GM18517 (cell line): ENCODE results near the gene WDFY4.
A peak's percentile ranks its signal among the peaks of the same experiment; 100 is the strongest.

Experiments
- ATAC-seq: cut with Tn5 transposase; IDR thresholded peaks from one replicate; pipeline ENCODE4 v1.9.1; 2021; ENCODE audit warnings: mild to moderate bottlenecking, moderate library complexity; ENCODE audit not compliant: unreplicated experiment

The WDFY4 gene

DNA sequence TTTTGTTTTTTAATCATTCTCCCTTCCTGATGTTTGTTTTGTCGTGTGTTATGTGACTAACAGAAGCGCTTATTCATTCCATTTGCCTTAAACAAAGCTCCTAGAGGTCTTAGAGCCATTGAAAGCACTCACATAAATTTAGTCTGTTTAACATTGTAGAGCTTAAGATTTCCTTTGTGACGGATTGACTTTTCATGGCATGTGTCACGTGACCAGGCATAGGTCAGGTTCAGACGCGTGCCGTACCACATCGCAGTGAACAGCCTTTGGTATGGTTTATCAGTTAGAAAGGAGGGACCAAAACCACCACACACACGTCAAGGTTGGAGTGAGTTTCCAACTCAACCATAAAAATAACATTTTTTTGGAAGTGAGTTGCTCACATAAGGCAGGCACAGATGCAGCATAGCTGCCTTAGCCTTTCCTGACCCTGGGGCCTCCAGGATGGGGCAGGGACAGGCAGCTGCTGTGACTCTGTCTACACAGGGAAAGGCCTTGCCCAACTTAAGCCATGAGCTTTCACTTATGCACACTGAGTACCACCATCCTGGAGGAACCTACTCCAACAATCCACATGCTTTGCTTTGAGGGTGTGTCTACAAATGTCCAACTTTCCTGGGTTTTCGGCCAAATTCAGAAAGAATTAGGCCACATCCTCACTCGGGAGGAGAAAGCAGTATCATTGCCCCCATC is 55.5 kb downstream of the WDFY4 start:
- ATAC-seq, result no peak

DNA sequence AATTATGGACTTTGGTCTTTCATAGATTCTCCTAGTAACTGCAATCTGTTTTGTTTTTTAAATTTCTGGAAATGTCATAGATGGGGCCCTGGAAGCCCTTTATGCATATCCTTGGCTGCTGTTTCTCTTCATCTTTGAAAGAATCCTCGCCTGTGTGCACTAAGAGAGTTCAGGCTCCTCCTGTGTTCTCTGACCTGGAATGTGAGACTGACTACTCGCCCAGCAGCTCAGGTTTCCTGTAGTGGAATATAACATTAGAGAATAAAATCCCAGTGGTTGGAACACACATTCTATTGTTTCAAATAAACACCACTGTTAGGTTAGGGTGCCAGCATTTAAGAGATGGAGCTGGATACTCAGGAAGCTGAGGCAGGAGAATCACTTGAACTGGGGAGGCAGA is 56.3 kb downstream of the WDFY4 start:
- ATAC-seq, result no peak

DNA sequence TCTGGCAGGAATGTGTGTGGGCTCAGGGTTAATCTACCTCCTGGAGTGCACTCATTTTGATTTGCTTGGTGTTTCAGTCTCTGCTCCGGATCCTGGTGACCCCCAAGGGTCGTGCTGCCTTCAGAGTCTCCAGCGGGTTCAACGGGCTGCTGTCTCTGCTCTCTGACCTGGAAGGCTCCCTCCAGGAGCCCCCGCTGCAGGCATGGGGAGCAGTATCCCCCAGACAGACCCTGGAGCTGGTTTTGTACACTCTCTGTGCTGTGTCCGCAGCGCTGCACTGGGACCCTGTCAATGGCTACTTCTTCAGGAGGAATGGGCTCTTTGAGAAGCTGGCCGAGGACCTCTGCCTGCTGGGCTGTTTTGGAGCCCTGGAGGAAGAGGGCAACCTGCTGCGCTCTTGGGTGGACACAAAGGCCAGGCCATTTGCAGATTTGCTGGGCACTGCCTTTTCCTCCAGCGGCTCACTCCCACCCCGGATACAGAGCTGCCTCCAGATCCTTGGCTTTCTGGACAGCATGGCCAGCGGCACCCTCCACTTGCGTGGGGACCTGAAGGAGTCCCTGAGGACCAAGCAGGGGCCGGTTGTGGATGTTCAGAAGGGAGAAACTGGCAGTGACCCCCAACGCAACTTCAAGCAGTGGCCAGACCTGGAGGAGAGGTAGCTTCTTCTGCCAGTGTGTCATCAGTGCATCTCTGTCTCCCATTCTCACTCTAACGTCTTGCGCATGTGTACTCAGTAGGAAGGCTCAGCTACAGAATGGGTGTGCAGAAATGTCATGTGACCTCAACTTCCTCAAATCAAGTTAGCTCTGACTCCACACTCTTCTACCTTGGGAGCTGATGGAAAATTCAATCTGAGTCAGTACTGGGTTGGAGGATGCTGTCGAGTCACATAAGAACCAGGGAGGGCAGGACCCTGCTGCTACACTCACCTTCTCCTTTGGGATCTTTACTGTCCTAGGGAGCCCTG is 58.5 kb downstream of the WDFY4 start:
- no peak for ATAC-seq

DNA sequence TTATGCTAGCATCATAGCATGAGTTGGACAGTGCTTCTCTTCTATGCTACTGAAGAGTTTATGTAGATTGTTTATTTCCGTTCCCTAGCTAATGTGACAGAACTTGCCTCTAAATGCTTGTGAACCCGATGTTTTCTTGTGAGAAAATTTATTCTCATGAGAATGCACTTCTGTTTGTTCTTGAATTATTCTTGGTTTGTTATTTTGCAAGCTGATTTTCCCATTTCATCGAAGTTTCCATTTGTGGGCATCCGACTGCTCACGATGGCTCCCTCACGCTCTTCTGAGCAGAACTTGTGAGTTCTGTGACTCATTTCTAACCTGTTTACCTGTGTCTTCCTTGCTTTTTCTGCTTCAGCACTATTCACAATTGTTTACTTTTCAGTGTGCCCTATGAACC is 59.9 kb downstream of the WDFY4 start:
- ATAC-seq, result no peak

DNA sequence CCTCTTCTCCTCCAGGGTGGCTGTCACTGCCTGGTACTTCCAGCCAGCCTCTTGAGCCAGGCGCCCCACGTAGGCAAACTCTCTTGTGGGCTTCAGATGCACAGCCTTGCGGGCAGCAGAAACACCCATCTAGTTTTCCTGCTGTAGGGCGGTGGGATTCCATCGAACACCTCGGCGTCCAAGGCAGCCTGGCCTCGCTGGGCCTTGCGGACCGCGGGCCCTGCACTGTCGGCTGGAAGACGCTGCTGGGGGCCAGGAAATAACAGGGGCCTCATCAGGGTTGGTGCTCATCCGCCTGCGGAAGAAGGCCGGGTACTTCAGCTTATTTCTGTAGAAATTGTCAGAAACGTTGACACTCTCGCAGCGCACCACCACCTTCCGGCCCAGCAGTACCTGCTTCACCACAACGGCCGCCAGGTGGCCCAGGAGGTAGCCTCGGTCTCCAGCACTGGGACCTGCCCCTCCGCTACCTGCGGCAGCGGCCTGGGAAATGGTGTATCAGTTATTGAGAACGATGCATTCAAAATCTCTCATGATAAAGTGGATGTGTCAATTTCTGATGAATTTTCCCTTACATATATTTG is 61.1 kb downstream of the WDFY4 start:
- no peak for ATAC-seq

DNA sequence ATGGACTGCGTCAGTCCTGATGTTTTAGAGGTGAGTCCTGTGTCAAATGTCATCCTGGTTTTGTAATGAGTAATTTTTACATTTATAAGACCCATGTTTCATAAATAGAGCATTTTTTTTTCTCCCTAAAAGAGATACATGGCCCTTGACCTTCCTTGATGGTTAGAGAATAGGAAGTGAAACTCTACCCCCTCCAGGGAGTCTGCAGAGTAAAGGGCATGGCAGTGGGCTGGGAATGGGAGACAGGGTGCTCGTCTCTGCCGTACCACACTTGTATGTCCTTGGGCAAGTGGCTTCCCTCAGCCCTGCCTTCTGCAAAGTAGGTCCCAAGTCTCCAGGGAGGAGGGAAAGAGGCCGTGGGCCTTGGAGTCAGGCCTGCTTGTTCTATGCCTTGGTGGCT is 63.9 kb downstream of the WDFY4 start:
- ATAC-seq, result no peak

DNA sequence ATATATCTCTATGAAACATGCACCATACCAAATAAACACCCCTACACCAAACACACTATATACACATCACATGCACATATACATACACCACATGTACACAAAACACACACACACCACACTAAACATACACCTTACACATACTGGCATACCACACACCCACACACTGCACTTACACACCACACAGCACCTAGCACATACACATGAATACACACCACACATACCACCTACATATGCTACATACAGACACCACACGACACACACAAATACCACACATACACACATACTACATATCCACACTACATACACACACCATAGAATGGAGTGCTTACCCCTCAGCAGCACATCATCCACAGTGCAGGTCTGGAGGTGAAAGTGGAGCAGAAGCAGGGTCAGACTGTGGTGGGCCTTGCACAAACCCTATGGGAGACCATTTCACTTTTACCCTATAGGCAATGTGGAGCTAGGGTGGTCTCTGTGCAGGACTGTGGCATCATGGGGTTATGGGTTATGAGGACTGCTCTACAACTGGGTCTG is 64.6 kb downstream of the WDFY4 start:
- no peak for ATAC-seq

DNA sequence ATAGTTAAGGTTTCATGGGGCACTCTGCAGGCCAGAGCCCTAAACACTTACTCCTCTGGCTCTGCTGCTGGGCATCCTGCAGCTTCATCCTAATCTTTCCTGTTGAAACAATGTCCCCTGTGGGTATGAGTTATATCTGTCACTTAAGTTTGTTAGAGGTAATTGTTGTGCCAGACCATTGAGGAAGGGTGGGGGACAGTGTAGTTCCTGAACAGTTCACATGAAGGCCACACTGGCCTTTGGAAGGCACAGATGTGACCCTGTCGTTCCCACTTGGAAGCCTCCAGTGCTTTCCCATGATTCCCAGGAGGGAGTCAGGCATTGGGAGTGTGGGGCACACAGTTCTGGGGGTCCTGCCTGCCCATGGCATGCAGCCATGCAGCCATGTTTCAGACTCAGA is 65.3 kb downstream of the WDFY4 start:
- ATAC-seq, result no peak

DNA sequence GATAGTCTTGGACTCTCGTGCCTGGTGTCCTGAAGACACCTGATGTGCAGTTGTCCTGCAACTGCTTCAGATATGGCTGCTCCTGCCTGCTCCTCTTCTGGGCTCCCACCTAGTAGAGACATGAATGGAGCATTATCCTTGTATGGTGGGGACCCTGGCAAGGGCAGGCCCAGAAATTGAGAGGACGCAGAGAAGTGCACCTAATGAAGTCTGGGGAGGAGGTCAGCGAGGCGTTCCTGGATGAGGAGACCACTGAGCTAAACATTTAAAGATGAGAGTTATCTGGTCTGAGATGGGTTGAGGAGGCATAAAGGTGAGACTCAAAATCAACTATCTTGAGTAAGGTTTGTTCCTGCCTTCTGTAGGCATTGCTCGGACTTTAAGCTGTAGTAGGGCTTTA is 66.3 kb downstream of the WDFY4 start:
- ATAC-seq, result no peak

DNA sequence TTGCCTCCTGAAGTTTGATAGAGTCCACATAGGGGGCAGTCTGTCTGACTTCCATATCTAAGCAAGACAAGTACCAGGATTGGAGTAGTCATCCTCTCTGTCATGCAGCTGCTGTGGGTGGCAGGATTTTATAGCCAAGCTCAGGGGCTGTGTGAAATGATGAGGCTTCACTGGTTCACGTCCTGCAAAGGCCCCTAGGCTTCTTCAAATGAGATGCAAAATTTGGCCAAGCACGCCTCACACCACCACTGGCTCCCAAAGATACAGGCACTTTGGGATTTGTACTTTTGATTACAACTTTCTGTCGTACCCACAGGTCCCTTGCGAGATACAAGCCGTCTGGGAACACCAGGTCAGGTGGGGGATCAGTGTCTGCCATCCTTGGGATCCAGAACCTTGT is 67.1 kb downstream of the WDFY4 start:
- ATAC-seq, result no peak

DNA sequence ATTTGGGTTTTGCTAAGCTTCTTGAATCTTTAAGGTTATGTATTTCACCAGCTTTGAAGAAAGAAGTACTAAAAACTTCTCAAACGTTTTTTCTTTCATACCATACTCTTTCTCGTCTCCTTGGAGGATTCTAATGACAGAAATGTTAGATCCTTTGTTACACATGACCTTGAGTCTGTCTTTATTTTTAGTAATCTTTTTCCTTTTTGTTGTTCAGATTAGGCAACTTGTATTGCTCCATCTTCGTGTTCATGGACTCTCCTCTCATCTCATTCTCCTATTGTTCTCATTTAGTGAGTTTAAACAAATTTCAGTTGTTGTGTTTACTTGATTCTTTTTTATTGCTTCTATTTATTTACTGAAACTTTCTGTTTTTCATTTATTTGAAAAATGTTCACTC is 73.7 kb downstream of the WDFY4 start:
- no peak for ATAC-seq

DNA sequence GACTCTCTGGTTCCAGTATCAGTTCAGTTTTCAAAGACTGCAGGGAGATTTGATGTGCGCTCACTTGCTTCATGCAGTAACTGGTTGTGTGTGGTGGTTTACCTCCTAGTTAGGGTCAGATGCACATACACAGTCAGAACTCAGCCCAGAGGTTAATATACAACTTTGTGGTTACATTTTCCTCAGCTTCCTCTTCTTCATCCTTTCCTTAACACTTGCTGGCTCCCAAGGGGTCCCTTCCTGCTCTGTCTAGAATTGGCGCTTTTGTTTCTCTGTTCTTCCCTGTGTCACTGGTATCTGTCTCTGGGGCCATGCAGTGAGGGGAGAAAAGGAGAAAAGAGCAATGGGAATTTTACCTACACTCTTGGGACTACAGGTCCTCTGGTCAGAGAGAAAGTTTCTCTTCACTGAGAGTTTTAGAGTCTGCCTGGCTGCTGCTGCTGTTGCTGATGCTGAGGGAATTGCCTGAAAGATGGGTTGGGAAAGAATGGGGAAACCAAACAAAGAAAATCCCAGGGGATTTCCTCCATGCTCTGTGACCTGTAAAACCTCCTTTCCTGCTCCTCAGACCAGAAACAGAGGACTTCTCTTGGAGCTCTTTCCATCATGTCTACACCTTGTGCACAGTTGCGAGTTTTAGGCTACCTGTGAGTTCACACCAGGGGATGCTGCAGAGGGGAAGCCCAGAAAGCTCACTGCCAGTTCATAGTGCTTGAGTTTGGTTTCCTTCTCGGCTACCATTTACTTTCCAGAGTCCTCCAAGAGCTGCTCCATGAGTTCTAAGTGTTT is 74.6 kb downstream of the WDFY4 start:
- peak; percentile 84 for ATAC-seq

DNA sequence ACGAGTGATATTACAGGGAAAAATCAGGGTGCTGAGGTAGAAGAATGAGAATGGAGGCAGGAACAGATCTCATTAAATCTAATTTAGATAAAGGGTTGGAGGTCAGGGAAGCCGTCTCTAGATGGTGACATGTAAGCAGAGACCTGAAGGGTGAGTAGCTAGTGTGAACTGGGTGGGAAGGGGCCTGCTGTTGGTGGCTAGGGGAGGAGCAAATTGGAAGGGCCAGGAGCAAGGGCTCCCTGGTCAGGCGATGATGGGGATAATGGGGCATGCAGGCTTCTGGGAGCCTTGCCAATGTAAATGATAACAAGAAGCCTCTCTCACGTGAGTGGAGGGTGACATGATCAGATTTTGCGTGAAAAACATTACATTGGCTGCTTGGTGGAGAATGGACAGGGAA is 76.3 kb downstream of the WDFY4 start:
- no peak for ATAC-seq

DNA sequence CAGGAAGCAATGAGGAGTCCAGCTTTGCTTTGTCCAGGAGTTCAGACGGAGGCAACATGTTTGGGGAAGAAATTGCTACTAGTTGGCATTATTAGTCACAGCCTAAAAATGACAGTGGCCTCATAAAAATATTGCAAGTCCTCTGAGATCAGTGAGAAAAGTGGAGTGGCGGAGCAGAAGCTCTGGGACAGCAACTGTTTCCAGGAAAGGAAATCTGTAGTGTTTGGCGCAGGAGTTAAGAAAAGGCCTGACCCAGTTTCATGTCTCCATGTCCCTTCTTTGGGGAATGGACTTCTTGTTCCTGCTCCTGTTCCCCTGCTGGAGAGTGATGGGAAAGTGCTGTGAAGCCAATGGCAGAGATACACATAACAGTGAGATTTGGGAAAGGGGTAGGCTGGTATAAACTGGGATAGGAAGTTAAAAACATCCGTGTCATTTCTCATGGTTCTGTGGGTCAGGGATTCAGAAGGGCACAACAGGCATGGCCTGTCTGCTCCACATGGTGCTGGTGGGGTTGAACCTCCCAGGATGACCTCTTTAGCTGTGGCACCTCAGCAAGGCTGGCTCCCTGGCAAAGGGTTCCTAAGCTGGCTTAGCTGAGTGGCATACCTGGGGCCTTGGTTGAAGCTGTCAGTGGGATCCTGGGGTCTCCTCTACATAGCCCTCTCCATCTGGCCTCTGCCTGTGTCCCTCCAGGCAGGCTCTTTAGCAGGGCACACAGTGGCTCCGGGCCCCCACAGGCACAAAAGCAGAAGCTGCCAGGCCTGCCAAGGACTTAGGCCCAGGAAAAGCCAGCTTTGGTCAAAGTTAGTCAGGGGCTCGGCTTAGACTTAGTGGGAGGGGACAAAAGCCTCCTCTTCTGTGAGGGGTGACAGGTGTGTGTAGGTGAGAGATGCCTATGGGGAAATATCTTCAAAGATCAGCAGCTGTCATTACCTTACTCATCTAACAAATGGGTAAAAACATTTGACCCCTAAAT is 77.7 kb downstream of the WDFY4 start:
- ATAC-seq, result no peak

DNA sequence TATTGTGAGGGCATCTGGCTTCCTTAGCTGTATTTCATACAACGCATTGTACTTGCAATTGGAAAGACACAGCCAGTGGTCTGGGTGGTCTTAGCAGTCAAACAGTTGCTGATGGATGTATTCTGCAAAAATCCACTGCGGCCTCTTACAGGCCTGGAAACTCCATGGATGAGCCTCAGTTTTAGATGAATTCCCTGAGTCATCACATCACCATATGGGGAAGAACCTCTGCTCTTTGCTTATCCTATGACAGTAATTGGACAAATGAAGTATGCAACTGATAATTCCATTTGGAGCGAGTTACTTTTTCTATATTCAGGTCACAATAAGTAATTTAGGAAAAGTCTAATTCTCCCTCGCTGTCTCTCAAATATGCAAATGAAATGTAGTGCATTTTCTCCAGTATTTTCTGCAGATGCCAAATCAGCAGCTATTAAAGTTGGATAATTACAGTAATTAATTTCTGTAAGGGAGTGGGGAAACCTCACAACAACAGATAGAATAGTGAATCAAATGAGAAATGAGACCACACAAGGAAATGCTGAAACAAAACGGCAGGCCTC is 78.8 kb downstream of the WDFY4 start:
- no peak for ATAC-seq

DNA sequence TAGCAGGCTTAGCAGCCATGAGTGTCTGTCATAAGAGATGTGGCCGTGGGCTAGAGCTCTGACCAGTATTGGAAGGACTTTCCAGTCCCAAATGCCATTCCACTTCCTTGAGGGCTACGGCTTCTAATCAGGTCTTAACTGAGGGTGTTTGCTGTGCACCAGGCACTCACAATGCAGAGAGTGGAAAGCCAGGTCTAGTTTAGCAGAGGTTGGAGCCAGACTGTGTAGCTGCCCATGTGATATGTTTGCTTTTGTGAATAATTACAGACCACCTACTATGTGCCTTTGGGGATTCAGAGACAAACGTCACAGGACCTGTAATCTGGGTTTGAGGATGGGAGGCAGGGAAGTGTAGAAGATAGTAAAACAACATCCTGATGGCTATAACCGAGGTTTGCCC is 79.8 kb downstream of the WDFY4 start:
- ATAC-seq, result no peak

DNA sequence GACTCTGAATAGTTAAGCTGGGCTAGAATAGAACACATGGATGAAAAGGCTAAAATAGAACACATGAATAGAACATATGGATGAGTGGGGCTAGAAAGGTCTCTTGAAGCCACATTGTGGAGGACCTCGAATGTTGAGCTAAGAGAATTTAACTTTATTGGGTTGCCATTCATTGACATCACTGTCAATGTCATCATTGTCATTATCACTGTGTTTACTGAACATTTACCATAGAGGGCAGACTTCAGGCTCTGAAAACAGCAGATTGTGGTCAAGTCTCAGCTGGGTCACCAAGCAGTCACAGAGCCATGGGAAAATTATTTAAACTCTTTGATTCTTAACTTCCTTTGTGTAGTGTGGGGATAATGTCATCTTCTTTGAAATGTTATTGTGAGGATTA is 80.4 kb downstream of the WDFY4 start:
- ATAC-seq, result no peak

DNA sequence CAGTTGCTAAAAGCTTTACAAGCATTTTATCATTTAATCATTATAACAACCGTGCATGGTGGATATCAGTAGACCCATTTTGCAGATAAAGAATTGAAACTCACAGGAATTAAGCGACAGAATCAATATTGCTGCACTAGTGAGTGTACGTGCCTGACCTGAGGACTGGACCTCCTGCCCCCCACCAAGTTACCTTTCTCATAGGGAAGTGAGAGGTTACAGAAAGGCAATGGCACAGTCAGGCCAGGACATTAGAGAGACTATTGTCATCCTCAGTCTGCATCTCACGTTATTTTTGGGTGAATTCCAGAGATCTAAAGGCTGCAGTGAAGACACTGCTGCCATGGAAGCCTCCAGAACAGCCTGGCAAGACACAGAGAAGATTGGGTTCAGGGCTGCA is 80.9 kb downstream of the WDFY4 start:
- no peak for ATAC-seq

DNA sequence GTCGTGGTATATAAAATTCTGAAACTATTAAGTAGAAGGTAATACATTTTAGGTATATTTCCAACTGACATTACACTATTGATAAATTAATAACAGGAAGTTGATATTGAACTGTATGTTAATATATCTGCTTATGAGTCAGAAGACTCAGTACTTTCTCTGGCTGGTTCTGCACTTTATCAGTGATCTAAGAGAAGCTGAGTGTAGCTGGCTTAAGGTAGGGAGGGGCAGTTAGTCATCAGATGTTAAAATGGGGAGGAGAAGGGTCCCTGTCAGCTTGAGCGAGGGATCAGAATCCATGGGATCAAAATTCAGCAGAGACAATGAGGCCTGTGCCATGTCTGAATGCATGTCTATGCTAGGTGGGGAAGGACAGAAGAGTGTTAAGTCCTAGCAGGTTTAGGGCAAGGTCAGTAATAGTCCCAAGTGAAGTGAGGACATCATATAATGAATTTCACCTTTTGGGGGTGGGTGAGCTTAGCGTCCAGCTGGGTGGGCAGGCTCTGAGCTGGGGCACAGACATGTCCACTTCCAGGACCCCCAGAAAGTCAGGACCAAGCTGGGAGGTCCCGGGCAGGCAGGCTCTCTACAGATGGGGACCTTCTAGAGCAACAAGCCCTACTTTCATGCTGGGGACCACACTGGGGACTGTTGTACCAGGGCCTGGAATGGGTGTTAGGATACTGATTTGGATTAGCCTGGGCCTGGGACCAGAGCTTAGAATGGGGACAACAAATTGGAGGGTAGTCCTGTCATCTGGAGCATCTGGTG is 82.9 kb downstream of the WDFY4 start:
- ATAC-seq, result no peak
